ENCODE measurements around the gene PRDM9. TPM values are rescaled to one million over a fixed set of nuclear protein-coding genes. Genes with fewer than 3 reads are reported as not detected.
A peak's percentile ranks its signal among the peaks of the same experiment; 100 is the strongest.
"Not testable (repeated sequence)": the region's sequence is repeated elsewhere in the genome, so short reads cannot be mapped to it uniquely, and the experiment has no call there.

PRDM9 gene
- not detected for total RNA-seq
- long read RNA-seq = 0 reads

DNA sequence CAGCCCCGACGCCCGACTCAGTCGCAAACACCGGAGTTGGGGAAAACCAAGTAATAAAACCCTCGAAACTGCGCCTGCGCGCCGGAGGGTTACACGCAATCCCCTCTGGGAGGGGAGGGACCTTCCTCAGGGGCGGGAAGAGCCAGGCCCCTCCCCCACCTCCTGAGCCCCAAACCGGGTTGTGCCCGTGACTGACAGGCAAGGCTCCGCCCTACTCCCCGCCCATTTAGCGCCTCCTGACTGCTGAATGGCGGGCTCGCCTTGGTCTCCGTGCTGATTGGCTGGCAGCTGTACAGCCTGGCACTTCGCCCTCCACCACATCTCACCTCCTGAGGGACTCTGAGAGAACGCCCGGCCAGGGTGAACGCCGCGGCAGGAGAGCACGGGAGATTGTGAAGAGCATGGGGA is at the start of gene PRDM9:
TSS of gene PRDM9 (plus strand) at position 332 of the 408 bp plus-strand sequence. CDS start 1,425 bp downstream, outside the sequence.
- intact Hi-C loops (cut with DNase I, micrococcal nuclease) = no loop called here
- peak; percentile 35 for ATAC-seq
- DNase-seq = peak; percentile 10 to 55

DNA sequence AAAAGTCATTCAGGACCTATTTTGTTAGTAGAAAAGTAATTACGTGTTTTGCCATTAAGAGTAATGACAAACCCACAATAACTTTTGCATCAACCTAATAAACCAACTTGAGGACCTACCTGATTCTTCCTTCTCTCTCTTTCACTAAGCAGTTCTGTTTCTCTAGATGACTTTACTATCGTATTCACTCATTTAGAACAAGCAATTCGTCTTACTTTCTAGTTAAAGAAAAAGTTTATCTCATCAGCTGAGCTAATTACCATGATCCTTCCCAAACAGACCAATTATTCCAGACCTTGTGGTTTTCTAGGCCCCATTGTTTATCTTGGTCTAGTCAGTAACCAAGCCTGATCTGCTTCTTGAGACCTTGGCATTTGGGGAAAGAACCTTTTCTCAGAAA is 49.6 kb upstream of the PRDM9 start:
- intact Hi-C loops (cut with DNase I, micrococcal nuclease) = no loop called here
- DNase-seq (no peak), ATAC-seq (no peak)

DNA sequence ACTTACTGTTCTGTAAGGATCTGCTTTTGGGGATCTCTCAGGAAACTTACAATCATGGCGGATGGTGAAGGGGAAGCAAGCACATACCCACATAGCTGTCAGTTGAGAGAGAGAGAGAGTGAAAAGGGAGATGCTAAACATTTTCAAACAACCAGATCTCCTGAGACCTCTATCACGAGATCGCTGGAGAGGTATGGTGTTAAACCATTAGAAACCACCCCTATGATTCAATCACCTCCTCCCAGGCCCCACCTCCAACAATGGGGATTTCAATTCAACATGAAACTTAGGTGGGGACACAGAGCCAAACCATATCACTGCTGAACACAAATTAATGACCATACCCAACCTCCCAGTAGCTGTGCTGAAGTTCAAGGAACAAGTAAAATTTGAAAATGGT is 48.2 kb upstream of the PRDM9 start:
- DNase-seq (no peak), ATAC-seq (no peak)
- intact Hi-C loops (cut with DNase I, micrococcal nuclease) = no loop called here

DNA sequence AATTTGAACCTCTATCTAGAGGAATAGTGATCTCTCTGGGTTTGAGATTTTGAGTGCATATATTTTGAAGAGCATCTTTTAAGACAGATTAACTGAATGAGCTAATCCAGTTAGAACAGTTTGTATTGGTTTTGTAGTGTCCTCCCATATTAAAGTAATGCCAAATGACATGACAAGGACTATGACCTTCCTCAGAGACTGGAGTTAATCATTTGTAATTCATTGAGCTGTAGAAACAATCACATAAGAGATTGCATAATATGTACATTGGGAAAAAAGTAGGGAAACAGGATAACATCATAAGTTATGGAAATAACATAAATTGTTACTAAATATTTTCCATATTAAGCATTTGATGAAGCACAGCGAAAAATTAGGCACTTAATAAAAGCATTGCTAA is 45.8 kb upstream of the PRDM9 start:
- intact Hi-C loops (cut with DNase I, micrococcal nuclease) = no loop called here
- ATAC-seq = no peak
- no peak for DNase-seq

DNA sequence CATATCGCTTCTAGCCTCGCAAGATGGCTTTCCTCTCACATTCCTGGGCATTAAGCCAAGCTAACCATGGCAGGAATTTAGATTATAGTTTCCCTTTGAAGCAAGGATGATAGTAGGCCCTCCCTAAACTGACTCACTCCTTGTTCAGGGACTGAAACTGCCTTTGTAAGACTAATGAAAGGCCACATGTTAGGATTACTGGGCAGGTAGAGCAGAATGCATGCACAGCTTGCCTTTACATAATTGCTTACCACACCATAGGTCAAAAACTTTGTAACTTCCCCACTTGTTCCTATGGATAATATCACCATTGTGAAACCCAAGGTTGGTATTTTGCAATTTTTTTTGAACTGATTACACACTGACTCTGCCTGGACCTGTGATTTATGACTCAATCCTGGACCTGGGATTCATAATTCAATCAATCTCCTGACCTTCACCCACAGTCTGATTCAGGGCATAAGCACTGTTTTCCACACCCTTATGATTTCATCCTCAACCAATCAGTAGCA is 41.0 kb upstream of the PRDM9 start:
- intact Hi-C loops (cut with DNase I, micrococcal nuclease) = no loop called here
- DNase-seq = no peak
- no peak for ATAC-seq

DNA sequence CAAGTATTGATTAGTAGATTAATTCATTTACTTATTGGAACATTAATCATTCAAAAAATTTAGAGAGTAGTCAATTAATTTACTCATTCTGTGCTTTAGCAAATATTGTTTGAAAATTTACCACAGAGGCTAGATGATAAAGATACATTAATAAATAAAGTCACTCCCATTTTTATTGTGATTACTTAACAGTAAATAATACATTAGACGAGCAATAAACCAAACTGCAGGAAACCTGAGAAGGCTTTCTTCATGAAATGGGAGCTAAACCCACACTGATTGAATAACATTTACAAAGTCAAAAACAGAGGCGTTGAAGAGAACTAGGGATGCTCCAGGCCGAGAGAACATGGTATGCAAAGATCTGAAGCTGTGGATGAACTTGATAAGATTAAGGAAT is 38.8 kb upstream of the PRDM9 start:
- ATAC-seq = no peak
- no peak for DNase-seq
- intact Hi-C loops (cut with DNase I, micrococcal nuclease) = no loop called here

DNA sequence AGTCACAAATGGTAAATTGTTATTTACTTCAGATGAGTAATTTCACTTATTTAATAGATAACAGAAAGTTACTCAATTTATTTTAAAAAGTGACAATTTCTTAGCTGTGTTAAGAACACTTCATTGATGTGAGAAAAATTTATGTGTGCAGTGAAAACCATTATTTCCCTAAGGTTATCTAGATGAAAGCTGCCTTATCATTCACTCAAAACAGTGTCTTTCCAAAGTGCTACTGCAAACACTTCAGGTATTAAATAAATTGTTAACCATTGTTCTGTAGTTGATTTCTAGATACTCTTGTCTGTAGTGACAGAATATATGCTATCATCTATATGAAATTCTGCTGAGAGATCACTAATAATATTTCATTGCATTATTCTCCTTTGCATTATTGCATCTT is 33.5 kb upstream of the PRDM9 start:
- no peak for DNase-seq
- no peak for ATAC-seq
- intact Hi-C loops (cut with DNase I, micrococcal nuclease) = no loop called here

DNA sequence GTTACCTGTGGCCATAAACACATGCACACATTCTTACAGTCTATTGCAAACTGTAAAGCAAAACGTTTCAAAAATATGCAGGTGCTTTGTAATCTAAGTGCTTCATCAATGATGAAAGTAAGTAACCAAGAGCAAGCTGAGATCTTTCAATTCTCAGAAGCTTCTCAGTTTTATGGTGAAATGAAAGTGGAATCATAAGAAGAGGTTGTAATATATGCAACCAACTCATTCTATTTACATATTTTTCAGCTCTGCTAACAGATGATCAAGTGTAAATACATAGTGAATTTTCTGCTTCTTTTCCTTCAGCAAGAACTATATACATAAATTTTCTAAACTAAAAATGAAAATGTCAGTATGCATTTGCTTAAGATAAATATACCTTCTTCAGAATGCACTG is 33.1 kb upstream of the PRDM9 start:
- DNase-seq = no peak
- intact Hi-C loops (cut with DNase I, micrococcal nuclease) = no loop called here
- ATAC-seq = no peak

DNA sequence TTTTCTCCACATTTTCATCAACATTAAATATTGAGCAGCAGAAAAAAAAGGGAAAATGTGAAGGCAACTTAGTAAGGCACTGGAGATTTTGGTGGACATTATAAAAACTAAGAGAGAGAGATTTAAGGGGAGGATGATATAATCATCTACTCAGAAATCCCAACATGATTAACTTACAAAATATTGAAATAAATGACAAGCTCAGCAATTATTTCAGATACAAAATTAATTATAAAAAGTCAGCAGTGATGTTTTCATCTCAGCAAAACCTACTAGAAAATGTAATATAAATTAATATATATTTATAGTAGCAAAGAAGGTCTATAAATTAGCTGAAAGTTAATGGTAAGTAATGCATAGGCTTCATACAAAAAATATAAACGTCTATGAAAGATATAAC is 30.8 kb upstream of the PRDM9 start:
- intact Hi-C loops (cut with DNase I, micrococcal nuclease) = no loop called here
- no peak for ATAC-seq
- no peak for DNase-seq

DNA sequence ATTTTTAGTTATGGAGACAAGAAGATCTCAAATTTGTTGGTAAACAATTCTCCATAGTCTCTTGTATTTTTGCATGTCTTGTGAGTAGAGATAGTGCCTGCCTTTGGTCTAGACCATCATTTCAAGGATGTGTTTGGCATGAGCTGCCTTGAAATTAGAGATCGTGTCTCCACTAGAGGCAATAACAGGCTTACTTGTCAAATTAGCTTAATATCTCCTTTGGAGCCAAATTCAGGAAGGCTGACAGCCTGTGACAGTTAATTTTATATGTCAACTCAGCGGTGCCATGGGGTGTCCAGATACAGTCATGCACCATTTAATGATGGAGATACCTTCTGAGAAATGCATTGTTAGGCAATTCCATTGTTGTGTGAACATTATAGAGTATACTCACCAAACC is 24.8 kb upstream of the PRDM9 start:
- no peak for ATAC-seq
- intact Hi-C loops (cut with DNase I, micrococcal nuclease) = no loop called here
- DNase-seq = no peak

DNA sequence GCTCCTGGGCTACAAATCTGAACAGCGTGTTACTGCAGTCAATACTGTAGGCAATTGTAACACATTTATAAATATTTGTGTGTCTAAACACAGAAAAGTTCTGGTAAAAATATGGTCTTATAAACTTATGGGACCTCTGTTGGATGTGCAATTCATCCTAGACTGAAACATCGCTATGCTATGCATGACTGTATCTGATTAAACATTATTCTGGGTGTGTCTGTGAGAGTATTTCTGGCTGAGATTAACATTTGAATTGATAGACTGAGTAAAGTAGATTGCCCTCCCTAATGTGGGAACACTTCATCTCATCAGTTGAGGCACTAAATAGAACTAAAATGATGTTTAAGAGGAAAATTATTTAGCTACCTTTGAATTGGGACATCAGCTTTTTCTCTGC is 24.3 kb upstream of the PRDM9 start:
- intact Hi-C loops (cut with DNase I, micrococcal nuclease) = no loop called here
- no peak for ATAC-seq
- no peak for DNase-seq

DNA sequence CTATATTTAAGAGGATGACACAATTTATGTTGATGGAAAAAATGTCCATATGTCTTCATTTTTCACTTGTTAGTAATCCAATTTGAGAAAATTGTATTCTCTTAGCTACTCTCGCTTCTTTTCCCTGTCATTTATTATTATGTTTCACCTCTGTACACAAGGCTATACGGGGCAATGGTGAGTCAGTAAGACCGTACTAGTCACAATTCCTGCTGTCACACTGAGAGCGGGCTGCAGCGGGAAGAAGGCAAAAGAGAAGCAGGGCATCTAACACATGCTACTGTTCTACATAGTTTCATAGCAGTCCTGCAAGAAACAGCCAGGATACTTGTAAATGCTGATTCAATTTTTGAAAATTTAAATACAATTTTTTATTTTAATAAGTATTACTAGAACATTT is 23.3 kb upstream of the PRDM9 start:
- intact Hi-C loops (cut with DNase I, micrococcal nuclease) = no loop called here
- ATAC-seq (no peak), DNase-seq (no peak)

DNA sequence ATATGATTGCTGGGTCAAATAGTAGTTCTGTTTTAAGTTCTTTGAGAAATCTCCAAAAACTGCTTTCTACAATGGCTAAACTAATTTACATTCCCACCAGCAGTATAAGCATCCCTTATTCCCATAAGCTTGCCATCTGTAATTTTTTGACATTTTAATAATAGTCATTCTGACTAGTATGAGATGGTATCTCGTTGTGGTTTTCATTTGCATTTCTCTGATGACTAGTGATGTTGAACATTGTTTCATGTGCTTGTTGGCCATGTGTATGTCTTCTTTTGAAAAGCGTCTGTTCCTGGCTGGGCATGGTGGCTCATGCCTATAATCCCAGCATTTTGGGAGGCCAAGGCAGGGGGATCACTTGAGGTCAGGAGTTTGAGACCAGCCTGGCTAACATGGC is 21.2 kb upstream of the PRDM9 start:
- intact Hi-C loops (cut with DNase I, micrococcal nuclease); ATAC-seq: not testable (repeated sequence)

DNA sequence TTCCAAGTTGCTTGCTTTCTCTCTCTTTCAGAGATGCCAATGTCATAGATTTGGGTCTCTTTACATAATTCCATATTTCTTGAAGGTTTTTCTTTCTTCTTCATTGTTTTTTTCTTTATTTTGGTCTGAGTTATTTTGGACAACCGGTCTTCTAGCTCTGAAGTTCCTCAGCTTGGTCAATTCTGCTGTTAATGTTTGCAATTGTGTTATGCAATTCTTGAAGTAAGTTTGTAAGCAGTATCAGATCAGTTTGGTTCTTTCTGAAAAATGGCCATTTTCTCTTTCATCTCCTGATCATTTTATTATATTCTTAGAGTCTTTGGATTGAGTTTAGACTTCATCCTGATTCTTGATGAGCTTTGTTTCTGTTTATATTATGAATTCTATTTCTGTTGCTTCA is 16.4 kb upstream of the PRDM9 start:
- ATAC-seq (no peak), DNase-seq (no peak)
- intact Hi-C loops (cut with DNase I, micrococcal nuclease) = no loop called here

More for the DNA sequence above, 21.2 kb upstream of the PRDM9 start:
- not testable (repeated sequence) for DNase-seq

DNA sequence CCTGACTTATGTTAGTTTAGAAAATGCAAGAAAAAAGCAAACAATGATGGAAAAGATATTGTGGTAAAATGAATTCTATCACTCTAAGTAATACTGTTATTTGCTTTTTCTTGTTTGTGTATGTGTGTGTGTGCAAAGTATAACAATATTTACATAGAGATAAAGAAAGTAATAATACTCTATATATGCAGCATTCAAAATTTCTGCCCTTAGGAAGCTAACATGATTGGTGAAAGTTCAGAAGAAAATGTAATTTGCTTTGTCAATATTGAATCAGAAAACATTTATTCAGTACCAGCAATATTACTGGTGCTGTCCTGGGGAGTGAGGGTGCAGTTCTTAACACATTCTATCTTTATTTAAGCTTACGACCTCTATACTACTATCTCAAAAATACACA is 12.9 kb upstream of the PRDM9 start:
- ATAC-seq (no peak), DNase-seq (no peak)
- intact Hi-C loops (cut with DNase I, micrococcal nuclease) = no loop called here

DNA sequence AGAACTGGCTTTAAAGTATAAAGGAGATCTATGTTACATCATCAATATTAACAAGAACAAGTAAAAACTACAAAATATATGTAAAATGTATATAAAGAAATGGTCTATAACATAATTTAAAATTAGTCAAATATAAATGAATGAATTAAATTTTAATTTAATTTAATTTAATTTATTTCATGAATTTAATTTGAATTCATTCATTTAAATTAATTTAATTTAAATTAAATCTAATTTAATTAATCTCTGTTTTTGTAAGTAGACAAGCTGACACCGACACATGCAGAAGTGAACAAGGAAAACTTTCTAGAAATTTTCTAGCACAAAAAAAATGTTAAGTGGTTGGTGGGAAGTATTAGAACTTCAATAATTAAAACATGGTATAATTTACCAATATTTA is 10.8 kb upstream of the PRDM9 start:
- ATAC-seq (no peak), DNase-seq (no peak)
- intact Hi-C loops (cut with DNase I, micrococcal nuclease) = no loop called here

DNA sequence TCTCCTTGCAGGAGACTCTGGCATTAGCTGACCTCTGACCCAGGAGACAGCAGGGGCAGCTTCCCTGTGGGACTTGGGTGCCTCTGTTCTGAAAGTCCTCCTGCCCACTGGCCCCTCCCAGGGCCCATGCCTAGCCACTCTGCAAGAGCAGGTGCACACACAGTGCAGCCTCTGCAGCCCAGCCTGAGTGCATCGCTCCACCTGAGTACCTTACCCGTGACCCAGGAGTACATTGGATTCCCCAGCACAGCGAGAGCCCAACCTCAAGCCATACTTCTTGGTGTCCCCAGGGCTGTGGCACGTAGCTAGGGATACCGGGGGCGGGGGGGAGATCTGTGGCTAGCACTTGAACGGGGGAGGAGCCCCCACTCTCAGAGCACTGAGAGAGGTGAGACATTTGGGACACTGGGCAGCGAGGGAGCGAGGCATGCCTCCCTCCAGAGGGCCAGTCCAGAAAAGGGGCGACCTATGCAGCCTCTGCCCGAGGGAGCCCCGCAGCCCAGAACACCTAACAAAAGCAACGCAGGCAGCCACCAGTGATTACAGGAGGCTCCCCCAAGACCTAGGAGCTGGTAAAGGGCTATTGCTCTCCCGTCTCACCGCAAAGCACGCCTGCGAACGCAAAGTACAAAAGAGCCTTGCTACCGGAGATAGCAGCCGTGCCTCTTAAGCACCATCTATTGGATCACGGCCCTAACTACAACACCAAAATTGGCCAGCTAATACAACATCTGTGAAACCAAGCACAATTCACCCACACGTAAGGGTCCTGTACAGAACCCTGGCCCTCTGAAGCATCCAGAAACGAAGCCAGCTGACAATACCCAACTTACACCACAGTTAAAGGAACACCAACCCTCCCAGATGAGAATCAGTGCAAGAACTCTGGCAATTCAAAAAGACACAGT is 826 bp upstream of the PRDM9 start:
- ATAC-seq (no peak), DNase-seq (no peak)
- intact Hi-C loops (cut with DNase I, micrococcal nuclease) = no loop called here

DNA sequence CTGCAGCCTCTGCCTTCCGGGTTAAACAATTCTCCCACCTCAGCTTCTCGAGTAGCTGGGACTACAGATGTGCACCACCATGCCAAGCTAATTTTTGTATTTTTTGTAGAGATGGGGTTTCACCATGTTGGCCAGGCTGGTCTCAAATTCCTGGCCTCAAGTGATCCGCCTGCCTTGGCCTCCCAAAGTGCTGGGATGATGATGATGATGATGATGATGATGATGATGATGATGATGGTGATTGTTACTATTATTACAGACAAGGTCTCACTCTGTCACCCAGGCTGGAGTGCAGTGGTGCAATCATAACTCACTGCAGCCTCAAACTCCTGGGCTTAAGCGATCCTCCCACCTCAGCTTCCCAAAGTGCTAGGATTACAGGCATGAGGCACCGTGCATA is 3.0 kb downstream of the PRDM9 start:
- intact Hi-C loops (cut with DNase I, micrococcal nuclease); DNase-seq; ATAC-seq: not testable (repeated sequence)

DNA sequence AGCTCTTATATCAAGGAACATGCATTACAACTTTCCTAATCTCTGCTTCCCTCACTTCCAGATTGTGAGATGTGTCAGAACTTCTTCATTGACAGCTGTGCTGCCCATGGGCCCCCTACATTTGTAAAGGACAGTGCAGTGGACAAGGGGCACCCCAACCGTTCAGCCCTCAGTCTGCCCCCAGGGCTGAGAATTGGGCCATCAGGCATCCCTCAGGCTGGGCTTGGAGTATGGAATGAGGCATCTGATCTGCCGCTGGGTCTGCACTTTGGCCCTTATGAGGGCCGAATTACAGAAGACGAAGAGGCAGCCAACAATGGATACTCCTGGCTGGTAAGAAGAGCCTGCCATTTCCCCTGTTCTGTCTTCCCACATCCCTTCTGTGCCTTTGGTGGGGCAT is 15.1 kb downstream of the PRDM9 start:
- intact Hi-C loops (cut with DNase I, micrococcal nuclease) = no loop called here
- ATAC-seq = no peak
- DNase-seq = no peak

DNA sequence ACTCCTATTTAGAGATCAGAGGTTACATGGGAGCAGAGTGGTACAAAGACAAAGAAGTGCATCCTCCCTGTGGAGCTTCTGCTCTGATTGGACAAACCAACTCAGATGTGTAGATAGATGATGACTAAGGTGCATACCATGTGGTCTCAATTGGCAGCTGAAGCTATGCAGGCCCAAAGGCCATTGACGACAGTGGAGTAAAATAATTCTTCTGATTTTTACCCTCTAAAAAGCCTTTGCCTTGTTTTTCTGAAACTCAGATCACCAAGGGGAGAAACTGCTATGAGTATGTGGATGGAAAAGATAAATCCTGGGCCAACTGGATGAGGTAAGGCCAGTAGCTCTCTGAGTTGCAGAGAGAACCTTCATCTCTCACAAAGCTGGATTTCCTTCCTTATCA is 15.6 kb downstream of the PRDM9 start:
- intact Hi-C loops (cut with DNase I, micrococcal nuclease) = no loop called here
- no peak for ATAC-seq

DNA sequence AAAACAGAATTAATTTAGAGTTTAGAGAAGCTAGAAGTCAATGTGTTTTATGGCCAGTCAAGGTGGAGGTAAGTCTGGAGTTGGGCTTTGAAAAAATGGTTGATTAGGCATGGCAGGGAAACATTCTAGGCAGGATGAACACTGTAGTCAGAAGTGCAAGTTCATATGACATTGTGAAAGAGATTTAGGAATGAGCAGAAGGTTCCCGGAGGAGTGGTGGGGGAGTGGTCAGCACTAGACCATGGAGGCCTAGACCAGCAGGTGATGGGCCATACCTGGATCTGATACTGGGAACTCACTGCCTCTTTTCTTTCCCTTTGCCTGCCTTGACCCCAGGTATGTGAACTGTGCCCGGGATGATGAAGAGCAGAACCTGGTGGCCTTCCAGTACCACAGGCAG is 16.6 kb downstream of the PRDM9 start:
- intact Hi-C loops (cut with DNase I, micrococcal nuclease) = no loop called here
- DNase-seq = no peak
- no peak for ATAC-seq

More for the DNA sequence above, 15.6 kb downstream of the PRDM9 start:
- DNase-seq = no peak
